T-helper 2 cell treated with Interferon-gamma antibody and Interleukin-4, amounts not matched to agents 5 μg/mL and 100 μg/mL, for 36 hours (primary cell): Measurements from ENCODE around the gene RAD50.
"Not testable (repeated sequence)": the region's sequence is repeated elsewhere in the genome, so short reads cannot be mapped to it uniquely, and the experiment has no call there.

Experiments used
- DNase-seq: peaks from one replicate; pipeline ENCODE4 v3.0.0; 2021; ENCODE audit warnings: low spot score
- H3K27ac Mint-ChIP-seq: one replicate; pipeline ENCODE4 v1.8.0; 2021; ENCODE audit warnings: mild to moderate bottlenecking, mixed read lengths
- H3K27me3 Mint-ChIP-seq: one replicate; pipeline ENCODE4 v1.8.0; 2021; ENCODE audit warnings: low read depth, mixed read lengths
- H3K36me3 Mint-ChIP-seq: one replicate; pipeline ENCODE4 v1.8.0; 2021; ENCODE audit warnings: low read depth, mixed read lengths
- H3K4me1 Mint-ChIP-seq: one replicate; pipeline ENCODE4 v1.8.0; 2021; ENCODE audit warnings: low read depth, mixed read lengths
- H3K4me3 Mint-ChIP-seq: one replicate; pipeline ENCODE4 v1.8.0; 2022; ENCODE audit warnings: mild to moderate bottlenecking, moderate library complexity, mixed read lengths
- H3K9me3 Mint-ChIP-seq: one replicate; pipeline ENCODE4 v1.8.0; 2021; ENCODE audit warnings: mixed read lengths

The RAD50 gene

GRCh38 chr5:132556763-132557477, at the start of gene RAD50:
Gene RAD50, plus strand, starts transcription at chr5:132556977. Its CDS starts 348 bp downstream, at chr5:132557325.
- H3K4me3 Mint-ChIP-seq: peak within 1 kb of the TSS; percentile 97
- H3K9me3 Mint-ChIP-seq: peaks cover 14% of the 10 kb centered on the region
- peaks cover 29% of the 10 kb centered on the region for H3K4me1 Mint-ChIP-seq
- no peaks in the 10 kb centered on the region for H3K27me3 Mint-ChIP-seq
- peaks cover 20% of the 10 kb centered on the region for H3K36me3 Mint-ChIP-seq
- peak; percentile 92 for DNase-seq
- H3K27ac Mint-ChIP-seq: peak within 1 kb of the TSS; percentile 92

- H3K27me3 Mint-ChIP-seq: peaks cover 19% of the 10 kb centered on the region
- H3K36me3 Mint-ChIP-seq: peaks cover 2% of the 10 kb centered on the region
- peaks cover 13% of the 10 kb centered on the region for H3K4me1 Mint-ChIP-seq
- no peak overlapping the region for H3K27ac Mint-ChIP-seq
- no peak overlapping the region for H3K4me3 Mint-ChIP-seq
- peaks cover 14% of the 10 kb centered on the region for H3K9me3 Mint-ChIP-seq
- no peak for DNase-seq
Measured at GRCh38 chr5:132510076-132510475, 46.7 kb upstream of the RAD50 start.

GRCh38 chr5:132513618-132514336, 43.0 kb upstream of the RAD50 start:
- peaks cover 14% of the 10 kb centered on the region for H3K9me3 Mint-ChIP-seq

GRCh38 chr5:132522067-132522466, 34.7 kb upstream of the RAD50 start:
- H3K36me3 Mint-ChIP-seq: not testable (repeated sequence)

More at GRCh38 chr5:132513618-132514336, 43.0 kb upstream of the RAD50 start:
- not testable (repeated sequence) for H3K36me3 Mint-ChIP-seq, H3K4me3 Mint-ChIP-seq, H3K27ac Mint-ChIP-seq, DNase-seq, H3K4me1 Mint-ChIP-seq
- peaks cover 14% of the 10 kb centered on the region for H3K27me3 Mint-ChIP-seq

GRCh38 chr5:132524877-132525276, 31.9 kb upstream of the RAD50 start:
- Mint-ChIP-seq H3K9me3 (peaks cover 15% of the 10 kb centered on the region), H3K4me3 (peak overlapping the region; percentile 55), H3K4me1 (peaks cover 42% of the 10 kb centered on the region), H3K27ac (peak overlapping the region; percentile 46)
- not testable (repeated sequence) for DNase-seq, H3K36me3 Mint-ChIP-seq, H3K27me3 Mint-ChIP-seq

More at GRCh38 chr5:132522067-132522466, 34.7 kb upstream of the RAD50 start:
- not testable (repeated sequence) for DNase-seq, H3K27ac Mint-ChIP-seq, H3K4me3 Mint-ChIP-seq, H3K27me3 Mint-ChIP-seq
- peaks cover 22% of the 10 kb centered on the region for H3K4me1 Mint-ChIP-seq
- H3K9me3 Mint-ChIP-seq: peaks cover 15% of the 10 kb centered on the region

- peaks cover 2% of the 10 kb centered on the region for H3K36me3 Mint-ChIP-seq
- peak overlapping the region; percentile 46 for H3K27ac Mint-ChIP-seq
- no peaks in the 10 kb centered on the region for H3K27me3 Mint-ChIP-seq
- peak; percentile 46 for DNase-seq
- H3K9me3 Mint-ChIP-seq: peaks cover 11% of the 10 kb centered on the region
- peaks cover 42% of the 10 kb centered on the region for H3K4me1 Mint-ChIP-seq
- peak overlapping the region; percentile 55 for H3K4me3 Mint-ChIP-seq
Measured at GRCh38 chr5:132525299-132525724, 31.5 kb upstream of the RAD50 start.

GRCh38 chr5:132526290-132526973, 30.3 kb upstream of the RAD50 start:
- H3K9me3 Mint-ChIP-seq: peaks cover 7% of the 10 kb centered on the region
- H3K27ac Mint-ChIP-seq: peak overlapping the region; percentile 42
- H3K4me3 Mint-ChIP-seq: no peak overlapping the region

GRCh38 chr5:132526974-132527564, 29.7 kb upstream of the RAD50 start:
- Mint-ChIP-seq H3K4me1 (peaks cover 53% of the 10 kb centered on the region), H3K36me3 (peaks cover 2% of the 10 kb centered on the region), H3K9me3 (peaks cover 3% of the 10 kb centered on the region), H3K27ac (peak overlapping the region; percentile 42), H3K4me3 (no peak overlapping the region), H3K27me3 (peaks cover 7% of the 10 kb centered on the region)
- DNase-seq: no peak

More at GRCh38 chr5:132526290-132526973, 30.3 kb upstream of the RAD50 start:
- H3K36me3 Mint-ChIP-seq: peaks cover 2% of the 10 kb centered on the region
- peak; percentile 41 for DNase-seq
- H3K4me1 Mint-ChIP-seq: peaks cover 46% of the 10 kb centered on the region
- H3K27me3 Mint-ChIP-seq: peaks cover 3% of the 10 kb centered on the region

GRCh38 chr5:132528021-132528420, 28.8 kb upstream of the RAD50 start:
- no peak overlapping the region for H3K4me3 Mint-ChIP-seq
- H3K4me1 Mint-ChIP-seq: peaks cover 54% of the 10 kb centered on the region
- peaks cover 12% of the 10 kb centered on the region for H3K27me3 Mint-ChIP-seq
- no peak overlapping the region for H3K27ac Mint-ChIP-seq
- H3K9me3 Mint-ChIP-seq: no peaks in the 10 kb centered on the region
- no peak for DNase-seq
- H3K36me3 Mint-ChIP-seq: peaks cover 2% of the 10 kb centered on the region

- Mint-ChIP-seq H3K9me3 (no peaks in the 10 kb centered on the region), H3K4me3 (peak overlapping the region; percentile 52), H3K27me3 (peaks cover 12% of the 10 kb centered on the region), H3K4me1 (peaks cover 54% of the 10 kb centered on the region), H3K36me3 (peaks cover 2% of the 10 kb centered on the region), H3K27ac (peak overlapping the region; percentile 74)
- peak; percentile 48 for DNase-seq
Measured at GRCh38 chr5:132528866-132529634, 27.7 kb upstream of the RAD50 start.

- Mint-ChIP-seq H3K4me1 (peaks cover 42% of the 10 kb centered on the region), H3K27ac (peak overlapping the region; percentile 63), H3K9me3 (no peaks in the 10 kb centered on the region), H3K4me3 (peak overlapping the region; percentile 21), H3K27me3 (peaks cover 27% of the 10 kb centered on the region), H3K36me3 (no peaks in the 10 kb centered on the region)
- no peak for DNase-seq
Measured at GRCh38 chr5:132530946-132531345, 25.8 kb upstream of the RAD50 start.

GRCh38 chr5:132539716-132540115, 17.1 kb upstream of the RAD50 start:
- peaks cover 16% of the 10 kb centered on the region for H3K4me1 Mint-ChIP-seq
- H3K9me3 Mint-ChIP-seq: no peaks in the 10 kb centered on the region
- H3K27me3 Mint-ChIP-seq: peaks cover 20% of the 10 kb centered on the region
- H3K27ac Mint-ChIP-seq: no peak overlapping the region
- no peak overlapping the region for H3K4me3 Mint-ChIP-seq
- DNase-seq: no peak
- no peaks in the 10 kb centered on the region for H3K36me3 Mint-ChIP-seq

GRCh38 chr5:132540149-132540548, 16.6 kb upstream of the RAD50 start:
- Mint-ChIP-seq H3K4me3 (no peak overlapping the region), H3K27me3 (peaks cover 16% of the 10 kb centered on the region), H3K4me1 (peaks cover 16% of the 10 kb centered on the region), H3K9me3 (no peaks in the 10 kb centered on the region), H3K27ac (no peak overlapping the region), H3K36me3 (no peaks in the 10 kb centered on the region)
- DNase-seq: no peak
